ENCODE measurements around the gene TRIO. TPM values are rescaled to one million over a fixed set of nuclear protein-coding genes. Genes with fewer than 3 reads are reported as not detected.

The TRIO gene
- total RNA-seq, 1 donor from 2014 or later = 148 TPM

GRCh38 chr5:14295610-14296009 is 152.5 kb downstream of the TRIO start:
- no peaks in the 10 kb centered on the region for H3K9me3 ChIP-seq
- H3K27me3 ChIP-seq (ENCODE audit: low read depth) = no peaks in the 10 kb centered on the region
- TF ChIP-seq CTCF (IDR thresholded peaks at IDR 0.05) = no peak
- peaks cover 91% of the 10 kb centered on the region for H3K36me3 ChIP-seq
- H3K27ac ChIP-seq = no peak overlapping the region
- ATAC-seq (no peak), DNase-seq (no peak)
- H3K4me1 ChIP-seq = peaks cover 19% of the 10 kb centered on the region
- intact Hi-C loops (cut with DNase I) = no loop called here
- no peak overlapping the region for H3K4me3 ChIP-seq

GRCh38 chr5:14296533-14297331 is 153.6 kb downstream of the TRIO start:
- DNase-seq = no peak
- no peak overlapping the region for H3K4me3 ChIP-seq
- no peaks in the 10 kb centered on the region for H3K27me3 ChIP-seq (ENCODE audit: low read depth)
- no peak overlapping the region for H3K27ac ChIP-seq
- H3K4me1 ChIP-seq = peaks cover 19% of the 10 kb centered on the region
- TF ChIP-seq CTCF (IDR thresholded peaks at IDR 0.05) = no peak
- H3K9me3 ChIP-seq = no peaks in the 10 kb centered on the region
- H3K36me3 ChIP-seq = peaks cover 80% of the 10 kb centered on the region
- ATAC-seq = no peak
- intact Hi-C loops (cut with DNase I) = no loop called here

- intact Hi-C loops (cut with DNase I) = no loop called here
- no peak overlapping the region for H3K27ac ChIP-seq
- H3K4me1 ChIP-seq = peaks cover 19% of the 10 kb centered on the region
- no peak for TF ChIP-seq CTCF (IDR thresholded peaks at IDR 0.05)
- ATAC-seq (no peak), DNase-seq (no peak)
- H3K27me3 ChIP-seq (ENCODE audit: low read depth) = no peaks in the 10 kb centered on the region
- peaks cover 81% of the 10 kb centered on the region for H3K36me3 ChIP-seq
- H3K4me3 ChIP-seq = no peak overlapping the region
- H3K9me3 ChIP-seq = no peaks in the 10 kb centered on the region
These were observed 154.6 kb downstream of the TRIO start for GRCh38 chr5:14297697-14298096.

GRCh38 chr5:14298126-14298847 is 155.1 kb downstream of the TRIO start:
- intact Hi-C loops (cut with DNase I) = no loop called here
- H3K9me3 ChIP-seq = no peaks in the 10 kb centered on the region
- ATAC-seq = no peak

GRCh38 chr5:14299666-14300065 is 156.5 kb downstream of the TRIO start:
- Histone ChIP-seq H3K4me3 (no peak overlapping the region), H3K36me3 (peaks cover 71% of the 10 kb centered on the region), H3K9me3 (no peaks in the 10 kb centered on the region), H3K27ac (no peak overlapping the region), H3K4me1 (peaks cover 19% of the 10 kb centered on the region), H3K27me3 (ENCODE audit: low read depth) (no peaks in the 10 kb centered on the region)
- DNase-seq (no peak), ATAC-seq (no peak)
- no peak for TF ChIP-seq CTCF (IDR thresholded peaks at IDR 0.05)
- intact Hi-C loops (cut with DNase I) = no loop called here

More at GRCh38 chr5:14298126-14298847, 155.1 kb downstream of the TRIO start:
- Histone ChIP-seq H3K4me1 (peaks cover 19% of the 10 kb centered on the region), H3K27me3 (ENCODE audit: low read depth) (no peaks in the 10 kb centered on the region), H3K27ac (no peak overlapping the region), H3K36me3 (peaks cover 75% of the 10 kb centered on the region), H3K4me3 (no peak overlapping the region)
- no peak for DNase-seq
- no peak for TF ChIP-seq CTCF (IDR thresholded peaks at IDR 0.05)
